Stimulated activated CD4-positive, alpha-beta T cell treated with anti-CD3 and anti-CD28 coated beads, Interleukin-12 subunit alpha, Interleukin-12 subunit beta, amount 100 ng/mL, for 48 hours (primary cell): ENCODE measurements around the gene ZNF281.
"Not testable (repeated sequence)": the region's sequence is repeated elsewhere in the genome, so short reads cannot be mapped to it uniquely, and the experiment has no call there.

Experiments
- DNase-seq, 3 donors: peaks; one replicate each; pipeline ENCODE4 v3.0.0-alpha.2; 2020; ENCODE audit warnings: low read depth in 2 of 3, low spot score in 1 of 3

Gene ZNF281

DNA sequence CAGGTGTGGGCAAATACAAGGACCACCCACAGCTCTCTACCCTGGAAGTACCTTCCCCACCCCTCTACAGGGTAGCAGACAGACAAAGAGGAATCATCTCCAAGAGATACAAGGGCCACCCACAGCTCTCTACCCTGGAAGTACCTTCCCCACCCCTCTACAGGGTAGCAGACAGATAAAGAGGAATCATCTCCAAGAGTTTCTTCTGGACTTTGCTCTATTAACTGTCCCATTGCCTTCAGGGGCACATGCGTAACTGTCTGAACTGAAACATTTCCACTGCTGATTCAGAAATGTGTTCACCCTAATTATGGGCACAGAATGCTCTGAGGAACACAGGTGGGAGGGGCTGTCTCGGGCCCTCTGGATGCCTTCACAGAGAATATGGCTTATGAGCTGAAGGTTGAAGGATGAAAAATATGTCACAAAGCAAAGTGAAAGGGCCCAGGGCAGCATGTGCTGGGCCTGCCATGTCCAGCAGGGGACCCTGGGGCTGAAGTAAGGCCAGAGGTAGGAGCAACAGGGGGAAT, 43.9 kb downstream of the ZNF281 start:
- DNase-seq: no peak

DNA sequence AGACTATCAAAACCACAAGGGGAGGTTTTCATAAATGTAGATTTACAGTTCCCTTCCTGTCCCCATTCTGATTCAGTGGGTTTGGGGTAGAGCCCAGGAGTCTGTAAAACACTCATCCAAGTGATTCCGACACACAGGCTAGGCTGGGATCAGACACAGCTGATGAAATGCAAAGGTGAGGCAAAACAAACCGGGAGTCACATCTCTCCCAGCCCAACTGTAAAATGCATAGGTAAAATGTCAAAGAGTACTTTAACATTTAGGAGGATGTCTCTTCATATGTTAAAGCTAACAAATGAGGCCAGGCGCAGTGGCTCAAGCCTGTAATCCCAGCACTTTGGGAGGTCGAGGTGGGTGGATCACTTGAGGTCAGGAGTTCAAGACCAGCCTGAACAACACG, 45.0 kb downstream of the ZNF281 start:
- no peak for DNase-seq

DNA sequence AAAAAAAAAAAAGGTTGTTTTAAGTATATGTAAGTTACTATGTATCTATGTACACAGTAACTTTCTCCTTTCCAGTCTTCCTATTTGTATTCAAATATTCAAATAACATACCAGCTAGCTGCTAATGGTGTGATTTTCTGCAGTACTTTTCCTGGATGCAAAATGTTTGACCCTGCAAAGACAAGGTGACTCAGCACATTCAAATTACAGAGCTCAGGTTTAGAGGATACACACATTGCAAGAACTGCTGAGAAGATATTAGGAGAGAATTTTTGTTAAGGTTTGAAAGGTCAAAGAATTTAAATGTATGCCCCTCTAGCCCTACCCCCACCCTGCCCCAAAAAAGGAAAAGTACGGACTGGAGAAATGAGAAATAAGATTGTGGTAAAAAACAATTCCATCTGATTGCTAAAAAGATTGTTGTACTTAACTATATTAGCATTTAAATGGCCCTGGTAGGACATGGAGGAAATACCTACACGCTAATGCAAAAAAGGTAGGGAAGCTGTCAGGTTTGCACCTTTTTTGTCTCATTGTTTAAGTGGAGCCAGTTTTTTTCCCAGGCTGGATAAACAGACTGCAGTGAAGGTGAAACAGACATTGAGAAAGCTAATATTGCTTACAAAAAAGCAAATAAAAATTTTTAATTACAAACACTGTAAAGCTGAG, 45.6 kb downstream of the ZNF281 start:
- no peak for DNase-seq

DNA sequence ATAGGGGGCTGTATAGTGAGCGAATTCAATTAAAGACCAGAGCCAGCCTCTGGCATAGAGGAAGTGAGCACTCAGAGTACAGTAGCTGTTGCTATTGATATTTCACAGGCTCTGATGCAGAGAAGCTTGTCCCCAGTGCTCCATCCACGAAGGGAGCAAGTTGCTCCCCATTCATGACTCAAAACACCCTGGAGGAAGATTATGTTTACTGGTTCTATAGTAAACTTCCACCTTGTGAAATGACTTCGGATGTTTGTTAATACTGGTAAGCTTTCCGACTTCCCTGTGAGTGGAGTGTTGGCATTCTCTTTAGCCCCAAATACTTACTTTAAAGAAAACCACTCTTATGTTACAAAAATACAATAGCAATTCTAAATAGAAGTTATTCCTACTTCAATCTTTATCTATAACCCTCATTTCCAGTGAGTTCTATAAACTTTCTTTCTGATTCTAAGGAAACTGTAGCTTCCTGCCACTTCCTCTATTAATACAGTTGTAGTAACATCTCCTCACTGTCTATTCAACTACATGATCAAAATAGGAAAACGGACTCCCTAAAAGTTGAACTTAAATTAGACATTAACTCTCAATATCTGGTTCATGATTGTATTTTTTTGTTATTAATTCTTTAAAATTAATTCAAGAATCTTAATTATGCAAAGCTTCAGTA, 46.4 kb downstream of the ZNF281 start:
- no peak for DNase-seq

DNA sequence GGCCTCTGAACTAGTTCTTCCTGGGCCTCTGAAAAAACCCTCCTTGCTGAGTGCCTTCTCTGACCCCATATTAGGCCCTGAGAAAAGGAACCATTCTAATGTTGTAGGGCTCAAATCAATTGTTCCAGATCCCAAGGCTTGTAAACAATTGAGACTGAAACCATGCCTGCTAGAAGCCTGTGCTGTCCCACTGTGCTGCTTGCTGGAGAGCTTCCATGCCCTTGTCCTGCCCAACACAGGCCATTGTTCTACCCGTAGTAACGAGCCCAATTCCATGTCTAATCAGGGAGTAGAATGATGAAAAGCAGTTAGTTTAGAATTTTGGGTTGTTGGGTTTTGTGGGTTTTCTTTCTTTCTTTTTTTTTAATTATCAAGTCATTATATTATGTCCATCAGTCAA, 47.4 kb downstream of the ZNF281 start:
- no peak for DNase-seq

DNA sequence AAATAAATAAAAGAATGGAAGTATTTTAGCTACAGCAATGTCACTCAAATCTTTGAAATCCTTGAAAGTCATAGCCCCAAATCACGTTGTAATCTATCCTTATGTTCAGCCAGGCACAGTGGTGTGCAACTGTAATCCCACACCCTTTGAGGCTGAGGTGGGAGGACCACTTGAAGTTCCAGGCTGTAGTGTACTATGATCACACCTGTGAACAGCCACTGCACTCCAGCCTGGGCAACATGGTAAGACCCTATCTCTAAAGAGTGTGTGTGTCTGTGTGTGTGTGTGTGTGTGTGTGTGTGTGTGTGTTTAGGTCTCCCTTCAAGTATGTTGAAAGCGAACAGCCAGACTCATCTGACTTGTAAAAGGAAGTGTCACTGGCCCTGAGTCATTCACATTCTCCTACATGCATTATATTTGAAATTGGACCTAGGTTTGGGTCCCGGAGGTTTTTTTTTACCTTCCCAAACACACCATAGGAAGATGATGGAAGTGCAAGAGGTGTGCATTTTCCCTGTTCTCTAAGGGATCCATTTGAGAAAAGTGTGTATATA, 50.1 kb downstream of the ZNF281 start:
- no peak for DNase-seq

DNA sequence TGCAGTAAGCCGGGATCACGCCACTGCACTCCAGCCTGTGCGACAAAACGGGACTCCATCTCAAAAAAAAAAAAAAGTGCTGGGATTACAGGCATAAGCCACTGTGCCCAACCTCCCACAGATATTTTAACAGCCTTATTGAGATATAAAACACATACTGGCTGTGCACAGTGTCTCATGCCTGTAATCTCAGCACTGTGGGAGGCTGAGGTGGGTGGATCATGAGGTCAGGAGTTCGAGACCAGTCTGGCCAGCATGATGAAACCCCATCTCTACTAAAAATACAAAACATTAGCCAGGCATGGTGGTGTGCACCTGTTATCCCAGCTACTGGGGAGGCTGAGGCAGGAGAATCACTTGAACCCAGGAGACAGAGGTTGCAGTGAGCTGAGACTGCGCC, 51.9 kb downstream of the ZNF281 start:
- not testable (repeated sequence) for DNase-seq

DNA sequence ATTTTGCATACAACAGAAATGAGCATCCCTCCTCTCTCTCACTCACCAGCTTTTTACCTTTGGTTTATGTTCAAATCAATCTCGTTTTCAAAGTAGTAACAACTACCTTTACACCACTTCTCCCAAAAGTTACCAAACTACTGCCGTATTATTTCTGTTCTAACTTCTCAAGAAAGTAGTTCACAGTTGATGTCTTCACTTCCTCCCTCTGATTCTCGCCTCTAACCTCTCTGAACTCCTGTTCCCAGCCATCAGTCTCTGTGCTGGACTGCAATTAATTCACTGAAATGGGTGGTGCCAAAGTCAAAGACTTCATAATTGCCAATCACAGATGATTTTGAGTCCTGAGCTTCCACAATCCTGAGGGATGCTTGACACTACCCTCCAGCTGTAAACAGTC, 54.0 kb downstream of the ZNF281 start:
- no peak for DNase-seq
